A673 (cell line): ENCODE data around the gene ATF6.

Experiments
- EZH2 ChIP-seq: fragments of 200-600 bp; sonication (generic); IDR thresholded peaks from 2 replicates; pipeline ENCODE4 v1.6.1; 2017; ENCODE audit warnings: borderline replicate concordance, low read depth, mild to moderate bottlenecking, mixed read lengths, antibody characterized with exemption, low read length; ENCODE audit not compliant: poor library complexity, severe bottlenecking
- TF ChIP-seq, protein P1 (sequence below): fragments of 300-800, 200-600 bp; sonication (generic); conservative IDR thresholded peaks from 2 replicates; pipeline ENCODE4 v1.5.1; 2017; ENCODE audit warnings: low read depth, mild to moderate bottlenecking, antibody characterized with exemption, low read length, moderate library complexity, mixed read lengths

DNA sequence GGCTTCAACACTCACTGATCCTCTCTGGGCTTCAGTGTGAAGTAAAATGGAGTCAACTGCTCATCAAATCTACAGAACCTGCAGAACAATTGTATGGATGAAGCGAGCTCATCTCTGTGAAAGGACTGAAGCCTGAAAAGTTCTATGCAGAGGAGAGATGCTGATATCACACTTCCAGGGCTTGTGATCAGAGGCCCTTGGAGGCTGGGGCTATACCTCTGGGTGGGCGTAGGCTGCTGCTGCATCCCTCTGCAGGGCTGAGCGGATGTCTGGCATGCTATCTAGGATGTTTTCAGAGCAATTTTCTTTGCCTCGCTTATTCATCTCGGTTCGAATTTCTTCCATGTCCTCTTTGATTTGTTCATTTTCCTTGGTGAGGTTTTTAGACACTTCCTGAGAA is 240.0 kb downstream of the ATF6 start:
- TF ChIP-seq, protein P1, sequence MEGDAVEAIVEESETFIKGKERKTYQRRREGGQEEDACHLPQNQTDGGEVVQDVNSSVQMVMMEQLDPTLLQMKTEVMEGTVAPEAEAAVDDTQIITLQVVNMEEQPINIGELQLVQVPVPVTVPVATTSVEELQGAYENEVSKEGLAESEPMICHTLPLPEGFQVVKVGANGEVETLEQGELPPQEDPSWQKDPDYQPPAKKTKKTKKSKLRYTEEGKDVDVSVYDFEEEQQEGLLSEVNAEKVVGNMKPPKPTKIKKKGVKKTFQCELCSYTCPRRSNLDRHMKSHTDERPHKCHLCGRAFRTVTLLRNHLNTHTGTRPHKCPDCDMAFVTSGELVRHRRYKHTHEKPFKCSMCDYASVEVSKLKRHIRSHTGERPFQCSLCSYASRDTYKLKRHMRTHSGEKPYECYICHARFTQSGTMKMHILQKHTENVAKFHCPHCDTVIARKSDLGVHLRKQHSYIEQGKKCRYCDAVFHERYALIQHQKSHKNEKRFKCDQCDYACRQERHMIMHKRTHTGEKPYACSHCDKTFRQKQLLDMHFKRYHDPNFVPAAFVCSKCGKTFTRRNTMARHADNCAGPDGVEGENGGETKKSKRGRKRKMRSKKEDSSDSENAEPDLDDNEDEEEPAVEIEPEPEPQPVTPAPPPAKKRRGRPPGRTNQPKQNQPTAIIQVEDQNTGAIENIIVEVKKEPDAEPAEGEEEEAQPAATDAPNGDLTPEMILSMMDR = no peak
- no peak for TF ChIP-seq EZH2
